Posterior cingulate gyrus (tissue), 11 donors: ENCODE measurements around the gene STXBP3.

ENCODE experiments used
- DNase-seq, 10 donors: peaks; one replicate each; pipeline versions ENCODE4 v3.0.0 to v3.0.0-alpha.2; 2020 to 2021; ENCODE audit warnings: mixed read lengths in 3 of 10
- intact Hi-C: fragments of 100-400 bp; cut with DNase I; formaldehyde crosslinking; loops from one replicate; pipeline ENCODE4 v1.15.1; 2023

Gene STXBP3

GRCh38 chr1:108830119-108831008 lies 83.9 kb downstream of the STXBP3 start:
- DNase-seq: peak; percentile 52 to 95 (median 64)

DNA sequence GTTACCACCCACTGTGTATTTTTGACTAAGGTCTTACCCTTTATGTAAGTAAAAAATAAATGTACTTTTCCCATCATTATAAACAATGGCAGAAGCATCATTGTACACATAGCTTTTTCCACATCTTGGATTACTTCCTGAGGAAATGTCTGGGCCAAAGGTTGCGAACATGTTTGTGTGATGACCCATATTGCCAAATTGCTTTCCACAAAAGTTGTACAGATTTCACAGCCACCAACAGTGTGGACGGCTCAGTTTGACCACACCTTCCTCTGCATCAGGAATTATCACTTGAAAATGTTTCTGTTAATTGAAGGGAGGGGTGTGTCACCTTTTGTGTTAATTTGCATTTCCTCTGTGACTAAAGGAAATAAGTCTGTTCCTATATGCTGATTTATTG lies 84.8 kb downstream of the STXBP3 start:
- no peak for DNase-seq
- intact Hi-C loops: no loop called here

More at GRCh38 chr1:108830119-108831008, 83.9 kb downstream of the STXBP3 start:
- intact Hi-C loops: no loop called here

- intact Hi-C loops: no loop called here
Observed at GRCh38 chr1:108832929-108833328, 86.5 kb downstream of the STXBP3 start.

DNA sequence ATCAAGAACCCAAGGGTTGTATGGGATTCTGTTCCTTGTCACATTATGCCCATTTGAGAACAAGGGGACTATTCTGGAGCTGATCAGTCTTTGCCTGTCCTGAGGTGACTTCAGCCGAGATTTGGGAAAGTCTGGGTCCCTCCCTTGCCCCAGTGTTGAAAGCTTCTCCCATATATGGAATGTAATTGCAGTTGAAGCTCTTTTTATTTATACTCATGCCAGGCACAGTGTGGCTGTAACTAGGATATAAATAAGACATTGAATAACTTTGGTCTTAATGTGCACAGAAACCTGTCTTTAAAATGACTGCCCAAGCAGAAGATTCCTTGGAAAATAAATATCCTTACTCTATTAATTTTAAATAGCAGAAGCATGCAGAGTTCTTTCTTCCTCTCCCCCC lies 95.2 kb downstream of the STXBP3 start:
- intact Hi-C loops: no loop called here
- no peak for DNase-seq

More at GRCh38 chr1:108832929-108833328, 86.5 kb downstream of the STXBP3 start:
- no peak for DNase-seq

DNA sequence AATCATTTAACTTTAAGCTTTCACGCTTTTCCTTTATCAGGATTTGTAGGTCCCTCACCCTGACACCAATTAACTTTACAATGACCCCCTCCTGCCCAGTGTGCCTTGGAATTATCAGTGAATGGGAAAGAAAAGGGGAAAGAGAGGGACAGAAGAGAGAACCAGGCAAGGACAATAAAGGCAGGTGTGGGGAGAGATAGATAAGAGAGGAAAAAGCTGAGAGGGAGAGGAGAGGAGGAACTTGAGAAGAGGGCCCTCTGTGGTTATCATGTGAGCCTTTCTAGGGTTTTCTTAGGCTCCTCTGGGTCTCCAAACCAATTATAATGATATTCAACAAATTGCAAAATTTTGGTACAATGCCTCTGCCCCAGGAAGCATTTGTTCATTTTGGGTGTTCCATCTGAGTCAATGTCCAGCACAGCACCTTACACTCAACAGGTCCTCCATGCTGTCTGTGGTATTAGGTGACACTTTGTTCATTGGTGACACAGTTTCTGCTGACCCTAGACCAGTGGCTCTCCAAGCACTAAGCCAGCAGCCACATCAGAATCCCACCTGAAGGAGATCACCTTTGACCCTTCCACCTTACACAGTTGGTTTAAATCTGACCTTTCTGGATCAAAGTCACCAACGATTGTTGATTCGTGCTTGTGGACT lies 96.2 kb downstream of the STXBP3 start:
- DNase-seq: no peak
- intact Hi-C loops: no loop called here

DNA sequence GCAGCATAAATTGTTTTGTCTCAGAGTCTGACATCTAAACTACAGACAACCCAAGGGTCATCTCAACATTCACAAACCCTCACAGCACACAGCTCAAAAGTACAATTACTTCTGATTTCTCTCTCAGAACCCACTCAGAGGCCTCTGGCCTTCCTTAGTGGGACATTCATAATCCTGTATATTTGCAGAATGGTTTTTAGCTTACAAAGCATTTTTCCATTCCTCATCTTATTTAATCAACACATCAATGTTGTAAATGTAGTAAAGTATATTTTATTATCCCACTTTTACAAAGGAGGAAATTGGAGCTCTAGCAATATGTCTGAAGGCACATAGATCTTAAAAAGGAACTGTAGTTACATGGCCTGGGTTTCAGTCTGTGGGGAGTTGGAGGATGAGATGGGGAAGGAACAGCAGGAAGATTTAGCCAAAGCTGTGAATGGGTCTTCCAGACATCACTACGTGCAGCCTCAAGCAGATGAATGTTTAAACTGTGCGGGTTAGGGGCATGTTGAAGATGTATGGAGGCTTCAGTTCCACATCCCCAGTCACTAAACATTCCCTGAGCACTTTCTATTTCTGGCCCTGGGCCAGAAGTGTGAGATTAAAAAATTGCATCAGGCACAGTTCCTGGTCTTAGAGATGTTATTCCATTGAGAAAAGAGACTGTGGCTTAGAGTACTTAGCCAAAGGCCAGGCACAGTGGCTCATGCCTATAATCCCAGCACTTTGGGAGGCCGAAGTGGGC lies 97.1 kb downstream of the STXBP3 start:
- DNase-seq: no peak
- intact Hi-C loops: no loop called here

DNA sequence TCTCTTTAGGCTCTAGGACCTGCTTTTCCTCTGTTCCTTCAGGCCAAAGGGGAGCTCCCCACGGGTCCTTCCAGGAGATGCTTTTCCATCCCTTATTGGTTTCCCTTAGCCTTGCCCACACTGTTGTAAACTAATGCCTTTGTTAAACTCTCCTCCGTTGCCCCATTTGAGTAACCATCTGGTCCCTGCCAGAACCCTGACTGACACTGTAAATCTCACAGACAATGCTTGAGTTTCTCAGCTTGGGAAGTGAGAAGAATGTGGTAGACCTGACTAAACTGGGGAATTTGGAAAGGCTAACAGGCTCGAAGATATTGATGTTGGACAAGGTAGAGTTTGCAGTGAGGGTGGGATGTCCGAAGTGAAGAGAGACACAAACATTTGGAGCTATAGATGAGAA lies 99.0 kb downstream of the STXBP3 start:
- intact Hi-C loops: no loop called here
- no peak for DNase-seq

DNA sequence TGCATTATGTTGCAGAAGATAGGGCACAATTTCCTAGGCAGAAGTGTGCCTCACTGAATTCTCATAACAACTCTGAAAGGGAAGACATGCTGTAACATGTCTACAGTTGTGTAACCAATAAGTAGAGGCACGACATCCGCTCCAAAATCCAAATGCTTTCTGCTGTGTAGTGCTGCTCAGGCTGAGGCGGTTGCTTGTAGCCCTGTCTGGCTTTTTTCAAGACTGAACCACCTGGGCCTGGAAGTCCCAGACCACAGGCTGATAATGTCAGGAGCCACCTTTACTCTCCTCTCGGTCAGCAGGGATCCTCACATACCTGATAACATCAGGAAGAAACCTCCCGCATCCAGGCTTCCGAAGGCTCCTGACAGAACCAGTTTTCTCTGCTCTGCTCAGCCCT lies 99.5 kb downstream of the STXBP3 start:
- no peak for DNase-seq
- intact Hi-C loops: no loop called here

- intact Hi-C loops: no loop called here
- DNase-seq: no peak
Observed at GRCh38 chr1:108847494-108847893, 101.0 kb downstream of the STXBP3 start.

DNA sequence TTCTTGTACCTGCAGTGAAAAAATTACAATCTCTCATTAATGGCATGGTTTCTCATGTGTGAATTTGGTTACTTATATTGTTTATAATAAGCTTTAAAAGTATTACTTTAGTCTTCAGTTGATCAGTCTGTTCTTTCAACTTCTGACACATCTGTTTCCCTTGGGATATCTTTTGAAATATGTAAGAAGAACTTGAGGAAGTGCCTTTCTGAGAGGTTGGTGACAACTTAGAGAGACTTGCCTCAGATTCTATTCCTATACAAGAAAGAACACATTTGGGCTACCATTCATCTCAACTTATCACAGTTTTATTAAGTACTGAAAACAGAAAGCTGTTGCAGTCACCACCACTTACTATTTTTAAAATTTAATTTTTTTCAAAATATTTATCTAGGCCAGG lies 102.3 kb downstream of the STXBP3 start:
- intact Hi-C loops: no loop called here
- no peak for DNase-seq

- intact Hi-C loops: no loop called here
- no peak for DNase-seq
Observed at GRCh38 chr1:108850929-108851328, 104.5 kb downstream of the STXBP3 start.

DNA sequence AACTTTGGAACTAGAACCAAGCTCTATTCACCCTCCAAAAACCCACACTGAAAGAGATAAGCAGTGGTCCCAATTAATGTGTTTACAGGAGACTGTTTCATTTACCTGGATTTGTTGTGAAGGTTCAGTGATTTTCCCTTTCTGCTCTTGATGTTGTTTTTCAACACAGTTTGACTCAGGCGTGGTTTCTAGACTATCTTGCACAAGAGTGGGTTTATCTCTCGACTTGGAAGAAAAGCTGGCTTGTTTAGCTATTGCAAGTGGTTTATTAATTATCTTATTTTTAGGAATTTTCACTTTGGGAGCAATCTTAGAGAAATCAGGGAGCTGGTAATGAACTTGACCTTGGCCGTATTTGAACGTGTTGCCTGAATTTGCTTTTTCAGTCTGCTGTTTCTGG lies 105.1 kb downstream of the STXBP3 start:
- intact Hi-C loops: no loop called here
- no peak for DNase-seq

DNA sequence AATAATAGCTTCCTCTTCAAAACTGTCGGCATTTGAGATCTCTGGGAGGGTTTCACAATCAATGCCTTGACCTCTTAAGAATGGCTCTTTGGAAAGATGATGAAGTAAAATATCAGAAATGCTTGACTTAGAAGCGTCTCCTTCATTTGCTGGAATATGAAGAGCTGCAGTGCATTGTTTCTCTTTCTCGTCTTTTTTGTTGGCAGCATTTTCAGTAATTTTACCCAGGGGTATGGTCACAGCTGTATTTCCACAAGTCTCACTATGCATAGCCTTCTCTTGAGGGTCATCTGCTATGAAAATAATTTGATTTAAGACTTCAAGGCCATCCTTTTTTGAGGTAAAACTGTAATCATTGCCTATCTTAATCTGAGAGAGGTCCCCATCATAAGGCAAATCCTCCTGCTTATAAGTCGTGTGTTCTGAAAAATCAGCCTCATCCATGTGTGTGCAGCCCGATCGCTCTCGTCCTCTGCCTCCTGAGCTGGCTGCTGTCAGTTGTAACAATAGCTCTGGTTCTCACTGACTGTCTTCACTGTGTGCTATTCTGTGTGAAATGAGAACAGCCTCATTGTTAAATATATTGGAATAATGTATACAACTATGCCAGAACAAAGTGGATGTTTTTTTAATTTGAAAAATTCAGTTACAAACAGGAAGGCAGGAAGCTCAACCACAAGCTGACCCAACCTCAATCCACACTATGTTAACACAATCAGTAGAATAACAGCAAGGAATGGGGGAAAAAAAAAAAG lies 105.9 kb downstream of the STXBP3 start:
- intact Hi-C loops: no loop called here
- DNase-seq: peak in 3 of 10 donors; percentile 10 to 48 (median 32)

DNA sequence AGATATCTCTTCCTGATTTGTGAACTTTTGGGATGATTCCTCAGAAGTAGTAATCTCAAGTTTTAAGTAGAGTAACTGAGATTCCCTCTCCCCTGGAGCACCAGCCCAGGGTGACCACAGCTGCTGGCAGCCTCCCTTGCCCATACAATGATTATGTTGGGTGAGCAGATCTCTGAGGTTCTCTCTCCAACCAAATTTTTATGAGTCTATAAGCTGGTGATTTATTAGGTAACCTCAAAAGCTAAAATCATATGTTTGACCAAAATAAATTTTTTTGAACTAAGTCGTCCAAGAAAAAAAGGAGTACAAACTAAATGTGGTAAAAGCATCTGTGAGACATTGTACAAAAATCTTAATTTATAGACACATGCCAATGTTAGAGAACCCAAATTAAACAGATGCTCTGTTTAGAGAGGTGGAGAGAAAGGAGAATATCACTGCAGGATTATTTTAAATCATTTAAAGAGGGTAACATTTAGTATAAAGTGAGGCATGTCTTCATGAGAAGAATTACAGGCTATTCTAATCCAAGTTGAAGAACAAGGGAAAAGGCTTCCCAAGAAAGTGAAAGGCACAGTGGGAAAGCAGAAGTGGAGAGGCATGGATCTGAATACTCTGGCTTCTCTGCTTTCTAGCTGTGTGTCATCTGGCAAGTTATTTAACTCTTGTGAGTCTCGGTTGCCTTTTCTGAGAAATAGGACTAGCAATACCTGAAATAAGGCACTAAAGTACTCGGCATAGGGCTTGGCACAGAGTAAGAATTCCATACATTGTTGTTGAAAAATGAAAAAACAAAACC lies 107.9 kb downstream of the STXBP3 start:
- intact Hi-C loops: no loop called here
- no peak for DNase-seq

- intact Hi-C loops: no loop called here
Observed at GRCh38 chr1:108856994-108857393, 110.5 kb downstream of the STXBP3 start, which contains the start of gene AKNAD1. AKNAD1 (minus strand) TSS chr1:108857094; CDS start chr1:108852664, 4,430 bp downstream.

DNA sequence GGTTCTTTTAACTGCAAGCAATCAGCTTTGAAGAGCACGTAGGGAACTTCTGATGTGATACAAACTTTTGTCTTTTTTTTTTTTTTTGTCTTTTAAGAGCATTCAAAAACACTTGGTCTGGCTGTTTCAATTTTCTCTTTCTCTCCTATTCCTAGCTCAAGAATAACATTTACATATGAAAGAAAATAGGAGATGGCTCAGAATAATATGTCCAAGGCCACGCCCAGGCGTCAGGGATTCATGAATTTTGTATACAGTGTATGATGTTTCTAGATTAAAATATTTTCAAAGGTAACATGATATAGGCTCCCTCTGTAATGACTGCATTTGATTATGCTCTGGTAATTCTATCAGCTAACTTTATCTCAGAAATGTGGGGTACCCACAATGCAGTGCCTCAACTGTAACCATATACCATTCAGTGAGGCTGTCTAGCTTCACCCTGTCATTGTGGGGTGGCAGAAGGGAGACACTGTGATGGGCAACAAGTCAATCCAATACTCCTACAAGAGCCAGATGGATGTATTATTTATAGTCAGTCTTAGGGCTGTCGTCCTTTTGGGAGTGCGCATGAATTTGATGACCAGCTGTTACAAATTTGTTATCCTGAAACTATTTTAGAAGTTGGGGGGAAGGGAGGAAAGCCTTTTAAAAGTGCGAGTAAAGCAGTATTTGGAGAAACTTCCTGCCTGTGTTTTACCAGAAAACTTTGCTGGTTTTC lies 111.9 kb downstream of the STXBP3 start:
- intact Hi-C loops: no loop called here
- DNase-seq: no peak

More at GRCh38 chr1:108856994-108857393, 110.5 kb downstream of the STXBP3 start, which contains the start of gene AKNAD1:
- no peak for DNase-seq
